NCI-H1436 treated with DMSO at 0.1 percent for 48 hours (cell line): ENCODE results near the gene IPO7.
"Not testable (repeated sequence)": the region's sequence is repeated elsewhere in the genome, so short reads cannot be mapped to it uniquely, and the experiment has no call there.

ENCODE experiments used
- DNase-seq: peaks from one replicate; lab custom pipeline; 2025; lab: John Stamatoyannopoulos, UW

Gene IPO7

GRCh38 chr11:9399466-9399865, 15.0 kb downstream of the IPO7 start:
- DNase-seq = no peak

DNA sequence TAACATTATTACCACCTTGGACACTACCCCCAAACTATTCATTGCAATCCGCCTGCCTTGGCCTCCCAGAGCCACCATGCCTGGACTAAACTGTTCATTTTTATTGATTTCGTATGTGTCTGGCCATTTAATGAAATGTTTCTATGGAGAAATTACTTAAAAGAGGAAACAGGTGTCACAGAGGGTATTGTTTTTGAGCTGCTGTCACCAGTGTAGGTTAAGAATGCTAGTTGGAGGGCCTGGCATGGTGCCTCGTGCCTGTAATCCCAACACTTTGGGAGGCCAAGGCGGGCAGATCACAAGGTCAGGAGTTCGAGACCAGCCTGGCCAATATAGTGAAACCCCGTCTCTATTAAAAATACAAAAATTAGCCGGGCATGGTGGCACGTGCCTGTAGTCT, 17.4 kb downstream of the IPO7 start:
- not testable (repeated sequence) for DNase-seq

- DNase-seq = no peak
These were observed 44.3 kb downstream of the IPO7 start for GRCh38 chr11:9428706-9429105.

- no peak for DNase-seq
These were observed 54.2 kb downstream of the IPO7 start for GRCh38 chr11:9438611-9439010.

DNA sequence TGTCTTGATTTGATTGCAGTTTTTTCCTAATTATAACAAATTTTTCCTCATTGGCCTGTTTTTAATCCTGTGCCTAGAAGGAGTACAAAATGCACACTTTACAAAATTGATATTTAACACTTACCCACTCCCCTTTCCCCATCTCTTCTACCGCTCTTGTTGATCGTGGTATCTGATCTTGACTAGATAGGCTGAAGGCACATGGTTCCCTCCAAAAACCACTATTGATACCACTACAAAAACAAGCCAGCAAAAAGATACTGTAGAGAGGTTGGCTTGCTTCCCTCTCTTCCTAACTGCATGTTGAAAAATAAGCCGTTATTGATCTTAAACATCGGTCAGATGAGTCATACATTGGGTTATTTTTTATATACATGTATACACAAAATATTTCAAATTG, 61.8 kb downstream of the IPO7 start:
- DNase-seq = no peak

DNA sequence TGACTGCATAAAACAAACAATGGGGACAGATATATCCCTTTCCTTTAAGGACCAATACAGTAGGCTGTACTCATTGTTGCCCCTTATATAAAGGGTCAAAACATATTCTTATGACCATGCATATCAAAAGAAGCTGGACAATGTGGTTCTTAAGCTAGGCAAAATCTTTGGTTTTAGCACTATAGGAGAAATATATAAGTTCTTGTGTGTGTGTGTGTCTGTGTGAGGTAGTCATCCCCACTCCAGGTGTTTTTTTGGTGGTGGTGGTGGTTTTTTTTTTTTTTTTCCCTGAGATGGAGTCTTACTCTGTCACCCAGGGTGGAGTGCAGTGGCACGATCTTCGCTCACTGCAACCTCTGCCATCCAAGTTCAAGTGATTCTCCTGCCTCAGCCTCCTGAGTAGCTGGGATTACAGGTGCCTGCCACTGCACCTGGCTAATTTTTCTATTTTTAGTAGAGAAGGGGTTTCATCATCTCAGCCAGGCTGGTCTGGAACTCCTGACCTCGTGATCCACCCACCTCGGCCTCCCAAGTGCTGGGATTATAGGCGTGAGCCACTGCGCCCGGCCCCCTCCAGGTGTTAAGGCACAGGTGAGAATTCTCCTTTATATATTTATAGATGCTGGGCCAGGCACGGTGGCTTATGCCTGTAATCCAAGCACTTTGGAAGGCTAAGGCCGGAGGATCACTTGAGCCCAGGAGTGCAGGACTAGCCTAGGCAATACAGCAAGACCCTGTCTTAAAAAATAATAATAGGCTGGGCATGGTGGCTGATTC, 64.3 kb downstream of the IPO7 start:
- DNase-seq = no peak

DNA sequence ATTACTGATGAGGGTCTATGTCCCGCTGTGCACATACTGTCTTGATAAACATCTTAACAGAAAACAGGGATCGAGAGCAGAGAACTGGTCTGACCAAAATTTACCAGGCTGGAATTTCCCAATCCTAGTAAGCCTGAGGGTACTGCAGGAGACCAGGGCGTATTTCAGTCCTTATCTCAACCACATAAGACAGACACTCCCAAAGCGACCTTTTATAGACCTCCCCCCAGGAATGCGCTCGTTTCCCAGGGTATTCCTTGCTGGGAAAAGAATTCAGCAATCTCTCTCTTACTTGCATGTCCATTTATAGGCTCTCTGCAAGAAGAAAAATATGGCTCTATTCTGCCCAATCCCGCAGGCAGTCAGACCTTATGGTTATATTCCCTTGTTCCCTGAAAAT, 67.6 kb downstream of the IPO7 start:
- DNase-seq = not testable (repeated sequence)

DNA sequence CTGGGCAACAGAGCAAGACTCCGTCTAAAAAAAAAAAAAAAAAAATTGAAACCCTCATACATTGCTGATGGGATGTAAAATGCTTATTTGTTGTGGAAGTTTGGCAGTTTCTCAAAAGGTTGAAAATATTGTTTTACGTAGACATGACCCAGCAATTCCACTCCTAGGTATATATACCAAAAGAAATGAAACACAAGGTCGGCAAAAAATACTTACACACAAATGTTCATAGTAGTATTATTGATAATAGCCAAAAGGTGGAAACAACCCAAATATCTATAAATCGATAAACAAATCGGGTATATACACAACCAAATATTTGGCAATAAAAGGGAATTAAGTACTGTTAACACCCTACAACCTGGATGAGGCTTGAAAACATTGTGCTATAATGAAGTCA, 71.3 kb downstream of the IPO7 start:
- DNase-seq = no peak

- no peak for DNase-seq
These were observed 75.3 kb downstream of the IPO7 start for GRCh38 chr11:9459667-9460321.

DNA sequence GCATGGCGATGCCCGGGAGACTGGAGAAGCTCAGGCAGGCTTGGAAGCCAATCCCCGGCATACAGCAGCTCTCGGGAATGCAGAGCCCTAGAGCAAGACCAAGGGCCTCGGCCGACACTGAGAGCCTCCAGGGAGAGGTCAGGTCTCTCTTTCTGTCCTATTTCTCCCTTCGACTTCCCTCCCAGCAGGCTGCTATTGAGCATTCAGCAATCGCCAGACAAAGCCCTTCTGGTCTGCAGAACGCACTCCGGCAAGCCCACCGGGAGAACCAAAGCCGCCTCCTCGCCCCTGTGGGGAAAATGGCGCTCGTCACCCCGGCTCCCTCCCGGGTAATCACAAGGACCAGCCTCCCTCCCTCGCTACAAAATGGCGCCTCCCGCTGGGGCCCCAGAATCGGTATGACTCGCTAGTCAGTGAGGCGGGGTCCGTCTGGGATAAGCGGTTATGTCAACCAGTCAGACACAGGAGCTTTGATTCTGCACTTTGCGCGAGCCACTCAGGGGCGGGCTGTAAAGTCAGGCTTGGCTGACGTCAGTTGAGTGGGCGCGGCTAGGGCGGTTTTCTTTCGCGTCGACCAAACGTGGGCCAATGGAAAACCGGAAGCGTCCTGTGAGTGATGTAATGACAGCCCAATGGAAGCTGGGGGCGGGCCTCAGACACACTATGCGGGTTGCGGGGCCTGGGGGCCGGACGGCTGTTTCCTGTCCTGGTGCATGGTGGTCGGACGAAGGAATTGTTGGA, 76.0 kb downstream of the IPO7 start, which contains the start of gene ZNF143:
Gene ZNF143 (plus strand): TSS at position 691 of the 741 bp plus-strand sequence. CDS start 10,297 bp downstream, outside the sequence.
- DNase-seq = peak; percentile 99

- DNase-seq = peak; percentile 44
These were observed 76.8 kb downstream of the IPO7 start for GRCh38 chr11:9461063-9461759.

DNA sequence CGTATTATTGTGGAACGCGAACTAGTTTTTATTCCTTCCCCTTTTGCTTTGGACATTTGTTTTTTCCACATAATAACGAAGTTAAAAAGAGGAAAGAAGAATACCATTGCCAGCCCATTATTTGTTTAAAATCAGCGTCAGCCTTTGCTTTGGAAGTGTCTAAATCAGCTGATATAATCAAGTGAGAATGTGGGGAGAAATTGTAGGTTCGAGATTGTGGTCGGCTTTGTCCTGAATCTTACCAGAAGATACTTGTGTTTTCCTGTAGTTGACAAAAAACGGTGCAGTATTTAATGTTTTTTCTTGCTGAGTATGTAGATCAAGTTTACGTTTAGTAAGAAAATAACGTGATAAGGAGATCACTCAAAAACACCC, 77.3 kb downstream of the IPO7 start:
- no peak for DNase-seq

GRCh38 chr11:9462172-9462799, 77.8 kb downstream of the IPO7 start:
- DNase-seq = no peak

DNA sequence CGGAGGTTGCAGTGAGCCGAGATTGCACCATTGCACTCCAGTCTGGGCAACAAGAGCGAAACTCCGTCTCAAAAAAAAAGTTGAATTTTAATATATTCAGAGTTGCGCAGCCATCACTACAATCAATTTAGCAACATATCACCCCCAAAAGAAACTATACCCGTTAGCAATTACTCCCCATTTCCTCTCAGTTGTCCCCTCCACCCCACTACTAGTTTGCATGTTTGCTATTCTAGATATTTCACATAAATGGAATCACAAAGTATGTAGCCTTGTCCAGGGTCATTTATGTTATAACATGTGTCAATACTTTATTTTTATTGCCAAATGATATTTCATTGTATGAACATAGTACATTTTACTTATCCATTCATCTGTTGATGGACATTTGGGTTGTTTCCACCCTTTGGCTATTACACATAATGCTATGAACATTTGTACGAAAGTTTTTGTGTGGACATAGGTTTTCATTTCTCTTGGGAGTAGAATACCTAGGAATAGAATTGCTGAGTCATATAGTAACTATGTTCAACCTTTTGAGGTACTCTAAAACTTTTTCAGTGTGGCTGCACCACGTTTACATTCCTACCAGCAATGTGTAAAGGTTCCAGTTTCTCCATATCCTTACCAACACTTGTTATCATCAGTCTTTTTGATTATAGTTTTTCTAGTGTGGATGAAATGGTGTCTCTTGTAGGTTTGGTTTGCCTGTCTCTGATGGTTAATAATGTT, 78.5 kb downstream of the IPO7 start:
- no peak for DNase-seq

DNA sequence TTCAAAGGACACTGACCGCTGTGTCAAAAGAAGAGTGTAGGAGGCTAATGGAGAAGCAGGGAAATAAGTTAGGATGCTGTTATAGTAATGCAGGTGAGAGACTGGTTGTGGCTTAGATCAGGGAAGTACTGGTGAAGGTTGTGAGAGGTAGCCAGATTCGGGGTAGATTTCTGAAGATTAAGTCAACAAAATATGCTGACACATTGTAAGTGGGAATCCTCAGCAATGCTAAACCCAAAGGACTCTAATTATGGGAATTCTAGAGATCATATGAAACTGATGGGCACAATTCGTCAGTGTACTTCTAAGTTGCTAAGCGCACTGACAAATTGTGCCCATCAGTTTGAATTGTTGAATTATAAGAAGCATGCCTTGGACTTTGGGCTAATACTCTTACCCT, 86.3 kb downstream of the IPO7 start:
- DNase-seq = no peak

- DNase-seq = no peak
These were observed 89.0 kb downstream of the IPO7 start for GRCh38 chr11:9473408-9473807.

GRCh38 chr11:9479899-9480298, 95.4 kb downstream of the IPO7 start:
- DNase-seq = no peak

- no peak for DNase-seq
These were observed 104.8 kb downstream of the IPO7 start for GRCh38 chr11:9489080-9489765.

GRCh38 chr11:9490376-9490775, 105.9 kb downstream of the IPO7 start:
- no peak for DNase-seq

GRCh38 chr11:9493492-9493891, 109.0 kb downstream of the IPO7 start:
- no peak for DNase-seq

- no peak for DNase-seq
These were observed 109.9 kb downstream of the IPO7 start for GRCh38 chr11:9494316-9494715.
